HepG2 (cell line): ENCODE measurements around the gene CYBC1. TPM values are rescaled to one million over a fixed set of nuclear protein-coding genes. Genes with fewer than 3 reads are reported as not detected.

ENCODE experiments used
- ATAC-seq: fragments of 200-7000 bp; cut with Tn5 transposase; 3 replicates; pipeline ENCODE4 v1.9.1; 2020; ENCODE audit warnings: mild to moderate bottlenecking, moderate library complexity
- BruUV-seq: library from RNA; stranded (reverse); fragments of 400-500 nt; replicated peaks from 2 replicates; lab custom pipeline; 2021; lab: Mats Ljungman, UMichigan
- CTCF ChIA-PET: fragments of 300-600 bp; formaldehyde crosslinking; extraction: SDS; loops from one replicate; lab custom pipeline; 2021; ENCODE audit warnings: low total read pairs, inconsistent platforms, low intra/inter-chr PET ratio; lab: Yijun Ruan, JAX
- POLR2A ChIA-PET: fragments of 350-600 bp; sonication (Branson Sonifier 250); formaldehyde crosslinking; loops from one replicate; lab custom pipeline; 2020; ENCODE audit warnings: antibody characterized with exemption, inconsistent platforms; lab: Yijun Ruan, JAX
- DNase-seq: peaks from one replicate; pipeline ENCODE4 v3.0.0-alpha.2; 2015; ENCODE audit warnings: low spot score
- FAIRE-seq: peaks from 3 replicates; lab custom pipeline; 2011; peaks lifted over from hg19 to GRCh38; lab: Jason Lieb, UNC
- H2AFZ ChIP-seq: one replicate; pipeline ENCODE4 v1.6.1; 2011; ENCODE audit warnings: low read length, inconsistent platforms
- H3K27ac ChIP-seq: fragments of 300-600 bp; 3 replicates; pipeline ENCODE4 v1.8.0; 2011; ENCODE audit warnings: mixed run types, mild to moderate bottlenecking, mixed read lengths, low read length, inconsistent platforms; ENCODE audit not compliant: insufficient read depth; ENCODE audit errors: extremely low read length
- H3K27me3 ChIP-seq, 2 experiments: fragments of 200-600 bp in 1 of 2; 2 replicates in 1 of 2; 3 replicates in 1 of 2; pipeline versions ENCODE4 v1.6.0 to v1.8.0; 2011; ENCODE audit warnings: low read length in 2 of 2, mild to moderate bottlenecking in 2 of 2, moderate library complexity in 2 of 2, inconsistent platforms in 1 of 2; ENCODE audit not compliant: insufficient read depth in 2 of 2, control insufficient read depth in 1 of 2
- H3K36me3 ChIP-seq, 2 experiments: fragments of 200-600 bp in 1 of 2; replicated peaks in 1 of 2; 2 replicates in 1 of 2; 3 replicates in 1 of 2; pipeline versions ENCODE4 v1.5.1 to v1.8.0; 2011; ENCODE audit warnings: low read length in 2 of 2, inconsistent platforms in 1 of 2; ENCODE audit not compliant: insufficient read depth in 2 of 2, control insufficient read depth in 1 of 2
- H3K4me1 ChIP-seq: 2 replicates; pipeline ENCODE4 v1.5.1; 2012; ENCODE audit warnings: low read length, inconsistent platforms; ENCODE audit not compliant: insufficient read depth
- H3K4me2 ChIP-seq: 2 replicates; pipeline ENCODE4 v1.6.0; 2011; ENCODE audit warnings: low read depth, low read length, inconsistent platforms
- H3K4me3 ChIP-seq, 3 experiments: fragments of 200-600 bp in 1 of 3; sonication (generic), shearing (Covaris generic) in 1 of 3; replicated peaks in 1 of 3; 2 replicates each; pipeline ENCODE4 v1.5.1; 2011 to 2016; ENCODE audit warnings: low read length in 3 of 3, inconsistent platforms in 2 of 3, low read depth in 2 of 3, mild to moderate bottlenecking in 2 of 3, control low read depth in 1 of 3, mixed read lengths in 1 of 3; ENCODE audit not compliant: insufficient read depth in 1 of 3
- H3K79me2 ChIP-seq: one replicate; pipeline ENCODE4 v1.6.1; 2011; ENCODE audit warnings: low read length, inconsistent platforms; ENCODE audit not compliant: insufficient read depth
- H3K9ac ChIP-seq: 2 replicates; pipeline ENCODE4 v1.6.0; 2011; ENCODE audit warnings: mild to moderate bottlenecking, low read depth, low read length, inconsistent platforms; ENCODE audit not compliant: insufficient read depth
- H3K9me3 ChIP-seq: 2 replicates; pipeline ENCODE4 v1.5.1; 2012; ENCODE audit warnings: mild to moderate bottlenecking, low read length
- H4K20me1 ChIP-seq: 2 replicates; pipeline ENCODE4 v1.6.0; 2011; ENCODE audit warnings: inconsistent platforms, mild to moderate bottlenecking, low read length, moderate library complexity; ENCODE audit not compliant: insufficient read depth
- AFF4 ChIP-seq: sonication (generic); formaldehyde crosslinking; IDR thresholded peaks from 2 replicates; pipeline ENCODE4 v1.4.0; 2020; ENCODE audit warnings: missing genetic modification reagents
- DMAP1 ChIP-seq: IDR thresholded peaks from 2 replicates; pipeline ENCODE4 v1.6.1; 2016
- DNMT3B ChIP-seq: conservative IDR thresholded peaks from 2 replicates; pipeline ENCODE4 v1.6.1; 2016; ENCODE audit warnings: missing biosample characterization, control low read depth
- SIN3A ChIP-seq: IDR thresholded peaks from 2 replicates; pipeline ENCODE4 v1.6.1; 2011; ENCODE audit warnings: low read depth, mild to moderate bottlenecking, control low read depth, low read length, borderline replicate concordance
- ZNF501 ChIP-seq: sonication (generic); formaldehyde crosslinking; IDR thresholded peaks from 2 replicates; pipeline ENCODE4 v1.5.1; 2020; ENCODE audit warnings: mild to moderate bottlenecking, moderate library complexity, missing genetic modification reagents
- WGBS: methylation state at CpG from one replicate; pipeline ENCODE4 v1.1.6; 2017; ENCODE audit warnings: low lambda C conversion rate; 5-methylcytosine and 5-hydroxymethylcytosine counted together
- in situ Hi-C: cut with HindIII; loops from 2 replicates; pipeline ENCODE4 v1.10.0; 2017; ENCODE audit warnings: low pct_unique_long_range_greater_than_20kb; ENCODE audit not compliant: extremely low pct_ligation_motif_present
- intact Hi-C: fragments of 100-400 bp; cut with micrococcal nuclease; formaldehyde crosslinking; loops from one replicate; pipeline ENCODE4 v1.10.0; 2022; ENCODE audit not compliant: unreplicated experiment
- polyA plus RNA-seq, 8 experiments: library from polyadenylated mRNA; depleted of rRNA in 3 of 8; stranded (reverse) in 7 of 8; unstranded in 1 of 8; fragments of >200 nt; fragmentation: Illumina TruSeq in 4 of 8; extraction: Trizol in 4 of 8; gene quantifications; 2 replicates each; pipeline versions ENCODE4 v1.2.1 to v1.2.3, GENCODE V29; 2011 to 2016; ENCODE audit warnings: low read depth in 4 of 8, missing spikeins in 1 of 8, mixed read lengths in 1 of 8; ENCODE audit not compliant: insufficient read depth in 1 of 8
- total RNA-seq, 5 experiments: library from RNA; depleted of rRNA; stranded (reverse); fragments of >200 nt; fragmentation: Illumina TruSeq; extraction: Trizol; gene quantifications; 2 replicates each; pipeline ENCODE4 v1.2.3, GENCODE V29; 2016; ENCODE audit warnings: low read depth in 1 of 5
- TF ChIP-seq, protein P1 (sequence below): IDR thresholded peaks from 2 replicates; pipeline ENCODE4 v1.4.0; 2020; ENCODE audit warnings: mild to moderate bottlenecking, missing genetic modification reagents

CYBC1 gene
- total and polyA plus RNA-seq, 2 of the 13 experiments (the other 11 are each of a cell fraction or from before 2014, with no cell fraction given), result 43.4 to 44.1 TPM

DNA sequence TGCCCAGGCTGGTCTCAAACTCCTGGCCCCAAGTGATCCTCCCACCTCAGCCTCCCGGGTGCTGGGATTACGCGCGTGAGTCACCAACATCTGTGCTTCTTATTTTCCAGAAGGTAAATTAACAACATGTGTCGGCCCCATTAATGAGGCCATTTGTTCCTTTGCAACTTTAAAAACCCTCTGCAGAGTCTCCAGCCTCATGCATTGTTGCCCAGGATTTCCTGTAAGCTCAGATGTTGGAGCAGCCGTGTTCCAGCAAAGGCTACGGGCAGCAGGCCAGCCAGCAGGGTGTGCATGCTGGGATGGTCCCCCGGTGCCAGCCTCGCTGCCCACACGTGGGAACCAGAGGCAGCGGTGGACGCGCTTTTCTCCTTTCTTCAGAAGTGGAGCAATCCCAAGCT, 51.5 kb downstream of the CYBC1 start:
- POLR2A ChIA-PET, result interaction anchor here (0.6 kb wide), 1 partner anchor 26 kb away, joined by 4 read pairs; no protein-coding TSS in a partner anchor
- no peak for FAIRE-seq
- no peak for TF ChIP-seq DNMT3B (CRISPR knock-in tag)
- TF ChIP-seq ZNF501 (CRISPR knock-in tag), result no peak
- no peak for TF ChIP-seq SIN3A
- TF ChIP-seq AFF4 (CRISPR knock-in tag), result no peak
- TF ChIP-seq, protein P1, sequence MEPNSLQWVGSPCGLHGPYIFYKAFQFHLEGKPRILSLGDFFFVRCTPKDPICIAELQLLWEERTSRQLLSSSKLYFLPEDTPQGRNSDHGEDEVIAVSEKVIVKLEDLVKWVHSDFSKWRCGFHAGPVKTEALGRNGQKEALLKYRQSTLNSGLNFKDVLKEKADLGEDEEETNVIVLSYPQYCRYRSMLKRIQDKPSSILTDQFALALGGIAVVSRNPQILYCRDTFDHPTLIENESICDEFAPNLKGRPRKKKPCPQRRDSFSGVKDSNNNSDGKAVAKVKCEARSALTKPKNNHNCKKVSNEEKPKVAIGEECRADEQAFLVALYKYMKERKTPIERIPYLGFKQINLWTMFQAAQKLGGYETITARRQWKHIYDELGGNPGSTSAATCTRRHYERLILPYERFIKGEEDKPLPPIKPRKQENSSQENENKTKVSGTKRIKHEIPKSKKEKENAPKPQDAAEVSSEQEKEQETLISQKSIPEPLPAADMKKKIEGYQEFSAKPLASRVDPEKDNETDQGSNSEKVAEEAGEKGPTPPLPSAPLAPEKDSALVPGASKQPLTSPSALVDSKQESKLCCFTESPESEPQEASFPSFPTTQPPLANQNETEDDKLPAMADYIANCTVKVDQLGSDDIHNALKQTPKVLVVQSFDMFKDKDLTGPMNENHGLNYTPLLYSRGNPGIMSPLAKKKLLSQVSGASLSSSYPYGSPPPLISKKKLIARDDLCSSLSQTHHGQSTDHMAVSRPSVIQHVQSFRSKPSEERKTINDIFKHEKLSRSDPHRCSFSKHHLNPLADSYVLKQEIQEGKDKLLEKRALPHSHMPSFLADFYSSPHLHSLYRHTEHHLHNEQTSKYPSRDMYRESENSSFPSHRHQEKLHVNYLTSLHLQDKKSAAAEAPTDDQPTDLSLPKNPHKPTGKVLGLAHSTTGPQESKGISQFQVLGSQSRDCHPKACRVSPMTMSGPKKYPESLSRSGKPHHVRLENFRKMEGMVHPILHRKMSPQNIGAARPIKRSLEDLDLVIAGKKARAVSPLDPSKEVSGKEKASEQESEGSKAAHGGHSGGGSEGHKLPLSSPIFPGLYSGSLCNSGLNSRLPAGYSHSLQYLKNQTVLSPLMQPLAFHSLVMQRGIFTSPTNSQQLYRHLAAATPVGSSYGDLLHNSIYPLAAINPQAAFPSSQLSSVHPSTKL (CRISPR knock-in tag), result no peak
- no peak for TF ChIP-seq DMAP1 (CRISPR knock-in tag)

More for the DNA sequence above, 51.5 kb downstream of the CYBC1 start:
- Histone ChIP-seq H3K9ac (no peak overlapping the region), H3K79me2 (no peaks in the 10 kb centered on the region), H3K9me3 (no peaks in the 10 kb centered on the region), H3K36me3 (peaks cover 18 to 23% of the 10 kb centered on the region in 2 experiments; a peak in 4 of 5 replicates), H3K4me2 (no peak overlapping the region), H3K27me3 (no peaks in the 10 kb centered on the region), H4K20me1 (no peaks in the 10 kb centered on the region), H3K4me3 (no peak overlapping the region), H3K27ac (no peak overlapping the region), H2AFZ (no peak overlapping the region), H3K4me1 (peaks cover 13% of the 10 kb centered on the region)
- in situ Hi-C loops, result no loop called here
- WGBS, result 96% methylated on average over 12 of the region's 13 CpGs
- DNase-seq, result no peak
- intact Hi-C loops, result no loop called here
- BruUV-seq, result no TSS peak
- ATAC-seq, result no peak
- CTCF ChIA-PET, result no interaction called here
